AG04450 (cell line): ENCODE measurements around the gene MSH3. TPM values are rescaled to one million over a fixed set of nuclear protein-coding genes. Genes with fewer than 3 reads are reported as not detected.
"Not testable (repeated sequence)": the region's sequence is repeated elsewhere in the genome, so short reads cannot be mapped to it uniquely, and the experiment has no call there.

ENCODE experiments used
- CTCF ChIA-PET: fragments of 300-600, 350-600 bp; formaldehyde crosslinking; extraction: SDS; loops from one replicate; lab custom pipeline; 2022; ENCODE audit warnings: antibody characterized with exemption, inconsistent platforms; lab: Charles Lee
- POLR2A ChIA-PET: fragments of 350-600 bp; formaldehyde crosslinking; extraction: SDS; loops from one replicate; lab custom pipeline; 2021; ENCODE audit warnings: antibody characterized with exemption, inconsistent platforms; lab: Yijun Ruan, JAX
- DNase-seq: peaks from one replicate; pipeline ENCODE4 v3.0.0-alpha.2; 2011; ENCODE audit warnings: low read depth, low spot score
- H3K27ac ChIP-seq: one replicate; pipeline ENCODE4 v1.5.1; 2012; ENCODE audit warnings: low read depth, low read length, control low read depth
- H3K27me3 ChIP-seq: one replicate; pipeline ENCODE4 v1.6.0; 2012; ENCODE audit warnings: low read length; ENCODE audit not compliant: control insufficient read depth, insufficient read depth
- H3K4me3 ChIP-seq: 2 replicates; pipeline ENCODE4 v1.5.1; 2011; ENCODE audit warnings: mild to moderate bottlenecking, low read depth, low read length, control low read depth
- H3K9me3 ChIP-seq: 2 replicates; pipeline ENCODE4 v1.5.1; 2012; ENCODE audit warnings: low read length; ENCODE audit not compliant: control insufficient read depth, insufficient read depth
- polyA plus RNA-seq: library from polyadenylated mRNA; depleted of rRNA; stranded (reverse); fragments of >200 nt; gene quantifications from 2 replicates; pipeline ENCODE4 v1.2.3, GENCODE V29; 2011
- TF ChIP-seq, protein P1 (sequence below): IDR thresholded peaks from 2 replicates; pipeline ENCODE4 v1.5.1; 2011; ENCODE audit warnings: low read depth, low read length, control low read depth, inconsistent platforms

MSH3 gene
- polyA plus RNA-seq, 1 experiment = 10.8 TPM

- no peak overlapping the region for H3K4me3 ChIP-seq
- no peak overlapping the region for H3K27ac ChIP-seq
- DNase-seq = no peak
- ChIA-PET POLR2A (no interaction called here), CTCF (no interaction called here)
- H3K9me3 ChIP-seq = no peaks in the 10 kb centered on the region
- H3K27me3 ChIP-seq = no peaks in the 10 kb centered on the region
- TF ChIP-seq, protein P1, sequence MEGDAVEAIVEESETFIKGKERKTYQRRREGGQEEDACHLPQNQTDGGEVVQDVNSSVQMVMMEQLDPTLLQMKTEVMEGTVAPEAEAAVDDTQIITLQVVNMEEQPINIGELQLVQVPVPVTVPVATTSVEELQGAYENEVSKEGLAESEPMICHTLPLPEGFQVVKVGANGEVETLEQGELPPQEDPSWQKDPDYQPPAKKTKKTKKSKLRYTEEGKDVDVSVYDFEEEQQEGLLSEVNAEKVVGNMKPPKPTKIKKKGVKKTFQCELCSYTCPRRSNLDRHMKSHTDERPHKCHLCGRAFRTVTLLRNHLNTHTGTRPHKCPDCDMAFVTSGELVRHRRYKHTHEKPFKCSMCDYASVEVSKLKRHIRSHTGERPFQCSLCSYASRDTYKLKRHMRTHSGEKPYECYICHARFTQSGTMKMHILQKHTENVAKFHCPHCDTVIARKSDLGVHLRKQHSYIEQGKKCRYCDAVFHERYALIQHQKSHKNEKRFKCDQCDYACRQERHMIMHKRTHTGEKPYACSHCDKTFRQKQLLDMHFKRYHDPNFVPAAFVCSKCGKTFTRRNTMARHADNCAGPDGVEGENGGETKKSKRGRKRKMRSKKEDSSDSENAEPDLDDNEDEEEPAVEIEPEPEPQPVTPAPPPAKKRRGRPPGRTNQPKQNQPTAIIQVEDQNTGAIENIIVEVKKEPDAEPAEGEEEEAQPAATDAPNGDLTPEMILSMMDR = no peak
Observed at GRCh38 chr5:80780761-80781285, 126.4 kb downstream of the MSH3 start.

- no peaks in the 10 kb centered on the region for H3K9me3 ChIP-seq
- TF ChIP-seq, protein P1 = no peak
- CTCF ChIA-PET = no interaction called here
- H3K27ac ChIP-seq = no peak overlapping the region
- H3K4me3 ChIP-seq = no peak overlapping the region
- no peaks in the 10 kb centered on the region for H3K27me3 ChIP-seq
- no peak for DNase-seq
- POLR2A ChIA-PET = no interaction called here
Observed at GRCh38 chr5:80781356-80781755, 126.9 kb downstream of the MSH3 start.

DNA sequence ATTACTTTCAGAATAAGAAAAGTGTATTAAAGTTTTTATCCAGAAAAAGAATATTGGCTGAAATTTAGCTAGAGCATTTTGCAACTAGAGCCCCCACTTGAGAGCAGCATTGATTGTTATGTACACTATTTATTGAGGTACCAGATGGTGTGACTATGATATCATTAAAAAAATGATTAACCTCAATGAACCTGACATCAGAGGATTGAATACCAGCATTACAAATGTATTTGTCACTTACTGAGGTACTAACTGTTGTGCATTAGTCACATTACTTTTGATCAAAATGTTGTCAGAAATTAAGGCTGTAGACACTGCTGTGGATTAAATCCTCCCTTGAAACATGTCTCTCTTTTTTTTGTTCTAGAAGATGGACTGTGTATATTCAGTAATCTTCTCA, 128.2 kb downstream of the MSH3 start:
- no peak for DNase-seq
- ChIA-PET POLR2A (no interaction called here), CTCF (no interaction called here)
- Histone ChIP-seq H3K27me3 (no peaks in the 10 kb centered on the region), H3K4me3 (no peak overlapping the region), H3K9me3 (no peaks in the 10 kb centered on the region), H3K27ac (no peak overlapping the region)
- TF ChIP-seq, protein P1 = no peak

GRCh38 chr5:80783751-80784150, 129.3 kb downstream of the MSH3 start:
- H3K27ac ChIP-seq, H3K27me3 ChIP-seq, DNase-seq, H3K9me3 ChIP-seq, POLR2A ChIA-PET, H3K4me3 ChIP-seq: not testable (repeated sequence)
- CTCF ChIA-PET = interaction anchor here (0.6 kb wide), 1 partner anchor 395 kb away, joined by 3 read pairs; no protein-coding TSS in a partner anchor

GRCh38 chr5:80784451-80784850, 130.0 kb downstream of the MSH3 start:
- TF ChIP-seq, protein P1 = no peak
- CTCF ChIA-PET = interaction anchor here (0.6 kb wide), 1 partner anchor 394 kb away, joined by 3 read pairs; no protein-coding TSS in a partner anchor
- no peaks in the 10 kb centered on the region for H3K9me3 ChIP-seq
- H3K4me3 ChIP-seq = no peak overlapping the region
- no peak overlapping the region for H3K27ac ChIP-seq
- POLR2A ChIA-PET = no interaction called here
- H3K27me3 ChIP-seq = no peaks in the 10 kb centered on the region
- no peak for DNase-seq

GRCh38 chr5:80789319-80790016, 135.0 kb downstream of the MSH3 start:
- H3K27me3 ChIP-seq, POLR2A ChIA-PET, DNase-seq, CTCF ChIA-PET, H3K27ac ChIP-seq, H3K4me3 ChIP-seq, H3K9me3 ChIP-seq: not testable (repeated sequence)
